ENCODE data around the gene FAM50A.

Gene FAM50A

DNA sequence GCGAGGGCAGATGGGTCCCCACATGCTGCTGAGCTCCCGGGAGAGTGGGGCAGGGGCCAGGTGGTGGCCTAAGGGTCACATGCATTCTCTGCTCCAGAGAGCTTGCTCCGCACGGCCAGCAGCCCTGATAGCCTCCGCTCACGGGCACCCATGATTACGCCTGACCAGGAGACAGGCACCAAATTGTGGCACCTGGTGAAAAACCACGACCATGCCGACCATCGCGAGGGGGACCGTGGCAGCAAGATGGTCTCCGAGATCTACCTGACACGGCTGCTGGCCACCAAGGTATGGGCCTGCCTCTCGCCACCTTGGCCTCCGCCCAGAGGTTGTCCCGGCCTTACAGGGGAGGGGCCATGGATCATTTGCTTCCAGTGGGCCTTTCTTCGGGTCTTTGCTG is 25.9 kb downstream of the FAM50A start:
- Mint-ChIP-seq H3K4me1 (ENCODE audit: low read depth) (peaks cover 14% of the 10 kb centered on the region), H3K4me3 (no peak overlapping the region), H3K9me3 (no peaks in the 10 kb centered on the region), H3K36me3 (ENCODE audit: low read depth) (peaks cover 94% of the 10 kb centered on the region), H3K27ac (no peak overlapping the region), H3K27me3 (no peaks in the 10 kb centered on the region)
- intact Hi-C loops (cut with micrococcal nuclease), result no loop called here

DNA sequence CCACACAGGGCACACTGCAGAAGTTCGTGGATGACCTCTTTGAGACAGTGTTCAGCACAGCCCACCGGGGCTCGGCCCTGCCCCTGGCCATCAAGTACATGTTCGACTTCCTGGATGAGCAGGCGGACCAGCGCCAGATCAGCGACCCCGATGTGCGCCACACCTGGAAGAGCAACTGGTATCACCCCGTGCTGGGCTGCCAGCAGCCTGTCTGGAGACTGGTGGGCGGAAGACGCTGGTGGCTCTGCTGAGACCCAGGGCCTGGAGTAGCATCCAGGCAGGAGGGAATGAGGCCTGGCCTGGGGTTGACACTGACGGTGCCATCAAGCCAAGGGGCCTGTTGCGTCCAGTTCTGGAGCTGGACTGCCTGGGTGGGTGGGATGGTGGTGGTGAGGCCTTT is 26.5 kb downstream of the FAM50A start:
- H3K9me3 Mint-ChIP-seq, result no peaks in the 10 kb centered on the region
- peaks cover 14% of the 10 kb centered on the region for H3K4me1 Mint-ChIP-seq (ENCODE audit: low read depth)
- peaks cover 92% of the 10 kb centered on the region for H3K36me3 Mint-ChIP-seq (ENCODE audit: low read depth)
- H3K4me3 Mint-ChIP-seq, result no peak overlapping the region
- intact Hi-C loops (cut with micrococcal nuclease), result no loop called here
- no peak overlapping the region for H3K27ac Mint-ChIP-seq
- H3K27me3 Mint-ChIP-seq, result no peaks in the 10 kb centered on the region

DNA sequence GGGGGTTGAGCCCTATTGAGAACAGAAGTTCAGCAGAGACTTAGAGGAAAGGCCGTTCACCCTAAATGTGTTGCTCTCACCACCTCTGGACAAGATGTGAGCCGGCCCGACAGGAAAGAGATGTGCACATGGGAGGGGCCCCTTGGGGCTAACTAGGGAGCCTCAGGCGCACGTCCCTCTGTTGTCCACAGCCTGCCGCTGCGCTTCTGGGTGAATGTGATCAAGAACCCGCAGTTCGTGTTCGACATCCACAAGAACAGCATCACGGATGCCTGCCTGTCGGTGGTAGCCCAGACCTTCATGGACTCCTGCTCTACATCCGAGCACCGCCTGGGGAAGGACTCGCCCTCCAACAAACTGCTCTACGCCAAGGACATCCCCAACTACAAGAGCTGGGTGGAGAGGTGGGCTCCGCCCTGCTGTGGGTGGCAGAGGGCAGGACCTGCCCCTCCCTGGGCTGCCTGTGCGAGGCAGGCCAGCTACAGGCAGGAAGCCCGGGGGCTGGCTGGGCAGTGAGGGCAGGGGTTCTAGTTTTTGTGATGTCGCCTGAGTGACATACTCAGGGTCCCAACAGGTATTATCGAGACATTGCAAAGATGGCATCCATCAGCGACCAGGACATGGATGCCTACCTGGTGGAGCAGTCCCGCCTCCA is 27.1 kb downstream of the FAM50A start:
- peaks cover 90% of the 10 kb centered on the region for H3K36me3 Mint-ChIP-seq (ENCODE audit: low read depth)
- intact Hi-C loops (cut with micrococcal nuclease), result no loop called here
- H3K27me3 Mint-ChIP-seq, result no peaks in the 10 kb centered on the region
- H3K9me3 Mint-ChIP-seq, result no peaks in the 10 kb centered on the region
- H3K4me3 Mint-ChIP-seq, result no peak overlapping the region
- H3K27ac Mint-ChIP-seq, result no peak overlapping the region
- peaks cover 14% of the 10 kb centered on the region for H3K4me1 Mint-ChIP-seq (ENCODE audit: low read depth)

DNA sequence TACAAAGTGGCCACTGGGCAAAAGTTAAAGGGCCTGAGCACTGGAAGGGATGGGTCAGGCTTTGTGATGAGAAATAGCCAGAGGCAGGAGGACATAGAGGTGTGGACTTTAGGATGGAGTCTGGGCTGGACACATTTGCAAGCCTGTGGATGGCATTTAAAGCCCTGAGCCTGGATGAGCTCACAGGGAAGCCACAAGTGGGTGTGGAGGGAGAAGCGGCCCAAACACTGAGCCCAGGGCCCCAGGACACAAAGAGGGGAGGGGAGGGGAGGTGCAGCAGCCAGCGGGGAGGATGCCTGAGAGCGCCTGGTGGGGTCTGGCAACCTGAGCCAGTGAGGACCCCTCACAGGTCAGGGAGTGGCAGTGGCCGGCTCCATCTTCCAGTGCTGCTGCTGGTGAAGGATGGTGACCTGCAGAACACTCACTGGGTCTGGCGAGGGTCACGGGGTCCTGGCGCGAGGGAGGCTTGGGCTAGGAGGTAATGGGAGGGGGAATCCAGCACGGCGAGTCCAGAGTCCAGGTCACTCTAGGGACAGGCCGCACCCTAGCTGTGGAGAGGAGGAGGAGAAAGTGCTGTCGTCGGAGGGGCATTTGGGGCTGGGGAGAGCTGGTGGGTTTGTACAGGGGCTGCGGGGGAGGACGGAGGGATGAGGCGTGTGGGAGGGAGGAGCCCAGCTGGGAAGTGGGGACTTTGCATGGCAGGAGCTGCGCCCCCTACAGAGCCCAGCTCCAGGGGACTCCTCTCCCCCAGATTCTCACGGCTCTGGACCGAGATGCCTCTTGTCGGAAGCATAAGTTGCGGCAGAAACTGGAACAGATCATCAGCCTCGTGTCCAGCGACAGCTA is 28.1 kb downstream of the FAM50A start:
- H3K9me3 Mint-ChIP-seq, result no peaks in the 10 kb centered on the region
- no peaks in the 10 kb centered on the region for H3K27me3 Mint-ChIP-seq
- peaks cover 87% of the 10 kb centered on the region for H3K36me3 Mint-ChIP-seq (ENCODE audit: low read depth)
- peaks cover 20% of the 10 kb centered on the region for H3K4me1 Mint-ChIP-seq (ENCODE audit: low read depth)
- no peak overlapping the region for H3K4me3 Mint-ChIP-seq
- intact Hi-C loops (cut with micrococcal nuclease), result no loop called here
- H3K27ac Mint-ChIP-seq, result no peak overlapping the region

DNA sequence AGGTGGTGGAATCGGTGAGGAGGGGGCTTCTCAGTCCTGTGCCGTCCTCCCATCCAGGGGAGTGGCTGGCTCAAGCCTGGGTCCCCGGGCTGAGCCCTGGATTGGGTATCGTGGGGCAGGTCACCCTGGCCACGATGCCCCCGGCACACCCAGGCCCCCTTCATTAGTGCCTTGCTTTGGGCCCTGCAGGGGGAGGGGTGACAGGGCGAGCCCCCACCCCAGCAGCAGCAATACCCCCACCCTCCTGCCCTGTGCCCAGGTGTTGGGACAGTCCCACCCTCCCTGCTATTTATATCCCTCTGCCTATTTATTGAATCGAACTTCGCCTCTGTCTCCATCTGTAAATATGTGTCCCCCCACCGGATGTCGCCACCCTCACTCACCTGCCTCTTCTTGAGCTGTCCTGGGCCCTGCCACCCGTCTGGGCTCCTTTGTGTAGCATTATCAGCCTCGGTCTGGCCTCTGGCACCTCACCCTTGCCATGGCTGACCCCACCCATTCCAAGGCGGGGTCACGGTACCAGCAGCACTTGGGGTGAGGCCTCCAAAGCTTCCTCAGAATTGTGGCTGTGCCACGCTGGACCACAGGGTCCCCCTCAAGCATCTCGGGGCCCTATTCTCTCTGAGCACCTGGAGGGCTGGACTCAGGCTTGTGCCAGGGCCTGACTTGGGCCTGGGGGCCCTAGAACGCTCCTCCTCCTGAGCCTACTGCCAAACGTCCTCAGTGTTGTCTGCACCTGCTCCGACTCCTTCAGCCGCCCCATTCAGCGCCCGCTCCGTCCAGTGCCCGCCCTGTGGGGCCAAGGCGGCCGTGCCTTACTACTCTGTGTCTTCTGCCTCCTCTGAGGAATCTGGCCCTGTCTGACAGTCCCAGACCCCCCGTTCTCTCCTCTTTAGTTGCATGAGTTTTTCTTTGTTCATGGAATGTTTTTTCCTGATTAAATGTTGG is 29.0 kb downstream of the FAM50A start:
- Mint-ChIP-seq H3K27me3 (no peaks in the 10 kb centered on the region), H3K4me1 (ENCODE audit: low read depth) (peaks cover 20% of the 10 kb centered on the region), H3K9me3 (no peaks in the 10 kb centered on the region), H3K4me3 (no peak overlapping the region), H3K27ac (no peak overlapping the region), H3K36me3 (ENCODE audit: low read depth) (peaks cover 78% of the 10 kb centered on the region)
- intact Hi-C loops (cut with micrococcal nuclease), result no loop called here

DNA sequence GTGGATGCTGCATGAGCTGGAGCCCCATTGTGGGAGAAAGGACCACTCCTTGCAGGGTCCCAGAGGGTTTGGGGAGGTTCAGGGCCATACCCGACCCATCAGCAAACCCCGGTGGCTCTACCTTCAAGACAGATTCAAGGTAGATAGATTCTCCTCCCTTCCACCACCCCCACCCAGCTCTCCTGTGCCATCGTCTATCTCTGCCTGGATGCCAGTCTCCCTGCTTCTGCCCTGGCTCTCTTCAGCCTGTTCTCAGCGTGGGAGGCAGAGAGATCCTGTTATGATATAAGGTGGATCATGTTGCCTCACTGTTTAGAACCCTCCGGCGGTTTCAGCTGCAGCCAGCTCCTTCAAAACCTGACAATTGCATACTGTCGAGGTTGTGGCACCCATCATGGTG is 29.7 kb downstream of the FAM50A start:
- Mint-ChIP-seq H3K36me3 (ENCODE audit: low read depth) (peaks cover 70% of the 10 kb centered on the region), H3K4me3 (no peak overlapping the region), H3K4me1 (ENCODE audit: low read depth) (peaks cover 20% of the 10 kb centered on the region), H3K27me3 (no peaks in the 10 kb centered on the region), H3K27ac (no peak overlapping the region), H3K9me3 (no peaks in the 10 kb centered on the region)
- intact Hi-C loops (cut with micrococcal nuclease), result no loop called here

DNA sequence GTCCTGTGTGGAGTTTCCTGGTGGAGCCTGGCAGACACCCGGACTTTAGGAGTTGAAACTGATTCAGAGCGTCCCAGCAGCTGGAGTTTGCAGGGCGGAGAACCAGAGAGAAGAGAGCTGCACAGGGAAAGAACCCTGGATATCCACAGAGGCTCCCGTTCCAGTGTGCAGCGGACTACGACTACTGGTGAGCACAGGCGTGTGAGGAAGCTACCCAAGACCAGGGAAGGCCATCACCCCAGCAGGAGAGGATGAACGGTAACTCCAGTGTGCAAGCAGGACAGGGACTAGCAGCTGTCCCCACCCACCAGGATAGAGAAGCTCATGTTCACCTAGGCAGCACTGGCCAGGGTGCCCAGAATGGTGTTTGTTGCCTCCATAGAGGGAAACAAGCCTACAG is 32.9 kb downstream of the FAM50A start:
- Mint-ChIP-seq H3K4me3 (no peak overlapping the region), H3K36me3 (ENCODE audit: low read depth) (peaks cover 39% of the 10 kb centered on the region), H3K9me3 (no peaks in the 10 kb centered on the region), H3K27ac (no peak overlapping the region), H3K27me3 (no peaks in the 10 kb centered on the region), H3K4me1 (ENCODE audit: low read depth) (peaks cover 27% of the 10 kb centered on the region)
- intact Hi-C loops (cut with micrococcal nuclease), result no loop called here

DNA sequence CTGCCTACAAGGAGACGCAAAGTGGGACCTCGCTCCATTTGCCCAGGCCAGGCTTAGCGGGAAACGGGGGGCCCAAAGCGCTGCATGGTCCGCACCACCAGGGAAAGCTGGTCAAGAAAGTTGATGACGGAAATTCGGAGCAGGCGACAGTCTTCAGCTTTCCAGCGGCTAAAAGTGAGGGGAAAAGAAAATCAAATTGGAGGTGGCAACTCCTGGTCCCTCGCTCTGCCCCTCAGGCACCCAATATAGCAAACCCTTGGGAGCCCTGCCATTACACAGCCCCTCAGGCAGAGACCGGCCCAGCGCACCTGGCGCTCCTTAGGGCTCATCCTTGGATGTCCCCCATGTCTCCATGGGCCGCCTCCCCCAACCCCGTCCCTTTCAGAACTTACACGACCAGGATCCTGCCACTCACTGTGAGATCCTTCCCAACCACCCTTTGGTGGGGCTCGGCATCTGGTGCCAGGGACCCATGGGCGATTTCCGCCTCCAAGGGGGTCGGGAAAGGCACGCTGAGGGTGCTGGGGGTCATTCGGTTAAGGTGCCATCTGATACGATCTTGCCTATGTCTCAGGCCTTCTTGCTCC is 34.0 kb downstream of the FAM50A start:
- Mint-ChIP-seq H3K4me3 (peak overlapping the region; percentile 78), H3K36me3 (ENCODE audit: low read depth) (peaks cover 28% of the 10 kb centered on the region)
- intact Hi-C loops (cut with micrococcal nuclease), result no loop called here

DNA sequence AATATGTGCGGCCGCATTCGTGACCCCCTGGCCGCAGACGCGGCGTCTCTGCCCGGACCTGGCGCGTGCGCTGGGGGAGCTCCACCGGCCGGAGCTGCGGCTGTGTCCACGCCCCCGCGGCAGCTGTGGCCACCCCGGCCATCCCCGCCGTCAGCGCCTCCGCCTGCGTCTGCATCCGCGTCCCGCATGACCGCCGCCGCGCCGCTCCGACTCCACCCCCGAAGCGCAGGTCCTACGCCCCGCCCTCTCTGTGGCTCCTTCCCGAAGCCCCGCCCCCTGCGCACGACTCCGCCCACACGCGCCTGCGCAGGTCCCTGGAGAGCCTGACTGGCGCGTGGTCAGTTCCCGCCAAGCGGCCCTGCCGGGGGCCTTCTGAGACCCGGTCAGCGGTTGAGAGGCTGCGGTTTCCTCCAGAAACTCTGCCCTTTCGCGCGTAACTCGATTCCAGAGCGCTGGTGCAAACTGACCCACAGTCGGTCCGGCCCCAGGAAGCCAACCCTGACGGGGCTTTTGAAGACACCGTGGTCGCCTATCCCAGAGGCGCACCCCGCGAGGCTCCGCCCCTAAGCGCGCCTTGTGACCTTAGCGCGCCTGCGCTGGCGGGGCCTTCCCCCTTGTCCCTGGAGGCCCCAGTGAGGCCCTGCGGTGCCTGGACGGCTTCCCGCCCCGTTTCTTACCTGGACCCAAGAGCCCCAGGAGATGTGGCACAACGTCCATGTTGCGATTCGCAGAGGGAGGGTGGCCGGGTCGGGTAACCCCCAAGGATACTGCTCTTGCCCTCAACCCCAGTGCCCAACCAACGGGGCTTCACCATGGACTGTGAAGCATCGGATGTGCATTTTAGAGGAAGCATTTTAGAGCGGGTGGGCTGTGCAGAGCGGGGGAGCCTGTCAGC is 35.0 kb downstream of the FAM50A start, which contains the start of gene LAGE3:
Gene LAGE3 (minus strand): TSS at position 554 of the 895 bp plus-strand sequence. CDS start 366 bp downstream, at position 188.
- no peaks in the 10 kb centered on the region for H3K9me3 Mint-ChIP-seq
- H3K4me1 Mint-ChIP-seq (ENCODE audit: low read depth), result peaks cover 19% of the 10 kb centered on the region
- peak within 1 kb of the TSS; percentile 78 for H3K4me3 Mint-ChIP-seq
- intact Hi-C loops (cut with micrococcal nuclease), result no loop called here
- no peaks in the 10 kb centered on the region for H3K27me3 Mint-ChIP-seq
- peaks cover 28% of the 10 kb centered on the region for H3K36me3 Mint-ChIP-seq (ENCODE audit: low read depth)
- H3K27ac Mint-ChIP-seq, result peak within 1 kb of the TSS; percentile 89

More for the DNA sequence above, 34.0 kb downstream of the FAM50A start:
- Mint-ChIP-seq H3K27ac (peak overlapping the region; percentile 89), H3K27me3 (no peaks in the 10 kb centered on the region), H3K9me3 (no peaks in the 10 kb centered on the region), H3K4me1 (ENCODE audit: low read depth) (peaks cover 23% of the 10 kb centered on the region)

DNA sequence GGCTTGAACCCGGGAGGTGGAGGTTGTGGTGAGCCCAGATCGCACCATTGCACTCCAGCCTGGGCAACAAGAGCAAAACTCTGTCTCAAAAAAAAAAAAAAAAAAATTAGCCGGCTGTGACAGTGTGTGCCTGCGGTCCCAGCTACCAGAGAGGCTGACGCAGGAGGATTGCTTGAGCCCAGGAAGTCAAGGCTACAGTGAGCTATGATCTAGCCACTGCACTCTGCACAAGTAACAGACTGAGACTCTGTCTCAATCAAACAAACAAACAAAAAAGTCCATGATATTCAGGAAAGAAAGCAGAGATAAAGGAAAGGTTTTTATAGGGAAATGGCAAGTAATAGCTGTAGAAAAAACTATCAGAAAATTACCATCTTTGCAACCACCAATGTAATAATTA is 37.3 kb downstream of the FAM50A start:
- H3K27ac Mint-ChIP-seq, result no peak overlapping the region
- H3K27me3 Mint-ChIP-seq, result no peaks in the 10 kb centered on the region
- peaks cover 34% of the 10 kb centered on the region for H3K36me3 Mint-ChIP-seq (ENCODE audit: low read depth)
- H3K4me1 Mint-ChIP-seq (ENCODE audit: low read depth), result peaks cover 27% of the 10 kb centered on the region
- H3K4me3 Mint-ChIP-seq, result no peak overlapping the region
- intact Hi-C loops (cut with micrococcal nuclease), result no loop called here
- no peaks in the 10 kb centered on the region for H3K9me3 Mint-ChIP-seq

DNA sequence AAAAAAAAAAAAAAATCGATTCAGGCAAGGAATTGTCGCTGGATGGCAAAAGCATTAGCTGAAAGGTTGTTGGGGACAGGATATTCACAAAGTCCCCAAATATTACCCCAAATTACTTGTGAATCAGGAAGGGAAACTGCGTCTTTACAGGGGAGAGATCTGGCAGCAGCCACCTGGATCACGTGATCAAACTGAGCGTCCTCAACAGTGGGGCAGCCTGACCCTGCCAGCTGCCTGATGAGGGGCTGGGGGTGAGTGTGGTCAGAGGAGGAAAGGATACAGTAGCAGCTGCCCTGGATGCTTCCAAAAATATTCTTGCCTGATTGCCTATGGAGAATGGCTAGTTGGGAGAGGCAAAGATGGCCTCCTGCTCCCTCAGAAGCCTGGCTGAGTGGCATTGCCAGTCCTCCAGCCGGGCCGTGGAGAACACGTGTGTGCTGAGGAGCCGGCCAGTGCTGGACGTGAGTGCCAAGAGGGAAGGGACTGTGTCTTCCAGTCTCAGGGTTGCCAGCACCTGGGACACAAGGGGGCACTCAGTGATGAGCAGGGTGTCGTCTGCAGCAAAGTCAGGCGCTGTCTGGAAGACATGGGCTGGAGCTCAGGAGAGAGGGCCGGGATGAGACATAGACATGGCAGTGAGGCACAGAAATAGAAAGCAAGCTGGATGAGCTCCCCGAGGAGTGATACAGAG is 38.1 kb downstream of the FAM50A start:
- Mint-ChIP-seq H3K36me3 (ENCODE audit: low read depth) (peaks cover 27% of the 10 kb centered on the region), H3K27me3 (no peaks in the 10 kb centered on the region), H3K27ac (peak overlapping the region; percentile 3), H3K9me3 (no peaks in the 10 kb centered on the region), H3K4me3 (no peak overlapping the region), H3K4me1 (ENCODE audit: low read depth) (peaks cover 20% of the 10 kb centered on the region)
- intact Hi-C loops (cut with micrococcal nuclease), result no loop called here

DNA sequence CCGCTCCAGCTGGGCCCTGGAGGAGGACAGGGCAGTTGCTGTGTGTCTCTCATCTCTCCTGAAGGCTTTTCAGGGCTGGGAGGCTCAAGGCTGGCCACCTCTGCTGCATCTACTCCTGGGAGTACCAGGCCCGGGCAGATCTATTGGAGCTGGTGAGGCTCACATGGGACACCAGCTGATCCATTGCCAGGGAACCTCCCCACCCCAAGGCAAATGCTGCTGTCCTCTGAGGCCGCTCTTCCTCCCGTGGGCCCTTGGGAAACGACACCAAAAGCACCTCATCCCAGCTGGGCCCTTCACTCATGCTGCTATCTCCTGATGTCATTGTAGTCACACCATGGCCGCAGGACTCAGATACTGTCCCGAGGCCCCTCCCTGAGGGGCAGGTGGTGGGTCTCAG is 38.8 kb downstream of the FAM50A start:
- H3K4me1 Mint-ChIP-seq (ENCODE audit: low read depth), result peaks cover 22% of the 10 kb centered on the region
- no peaks in the 10 kb centered on the region for H3K9me3 Mint-ChIP-seq
- H3K27ac Mint-ChIP-seq, result peak overlapping the region; percentile 3
- peaks cover 31% of the 10 kb centered on the region for H3K36me3 Mint-ChIP-seq (ENCODE audit: low read depth)
- no peak overlapping the region for H3K4me3 Mint-ChIP-seq
- H3K27me3 Mint-ChIP-seq, result peaks cover 1% of the 10 kb centered on the region
- intact Hi-C loops (cut with micrococcal nuclease), result no loop called here

All from dendritic cell treated with granulocyte-macrophage colony-stimulating factor and Interleukin-4, amounts not matched to agents 40 ng/mL and 50 ng/mL, for 4 days (primary cell).